ENCODE measurements around the gene SLC9C2. TPM values are rescaled to one million over a fixed set of nuclear protein-coding genes. Genes with fewer than 3 reads are reported as not detected.

The SLC9C2 gene
- total RNA-seq (2022; extraction: Qiagen RNA extraction), result not detected in 5 replicates

DNA sequence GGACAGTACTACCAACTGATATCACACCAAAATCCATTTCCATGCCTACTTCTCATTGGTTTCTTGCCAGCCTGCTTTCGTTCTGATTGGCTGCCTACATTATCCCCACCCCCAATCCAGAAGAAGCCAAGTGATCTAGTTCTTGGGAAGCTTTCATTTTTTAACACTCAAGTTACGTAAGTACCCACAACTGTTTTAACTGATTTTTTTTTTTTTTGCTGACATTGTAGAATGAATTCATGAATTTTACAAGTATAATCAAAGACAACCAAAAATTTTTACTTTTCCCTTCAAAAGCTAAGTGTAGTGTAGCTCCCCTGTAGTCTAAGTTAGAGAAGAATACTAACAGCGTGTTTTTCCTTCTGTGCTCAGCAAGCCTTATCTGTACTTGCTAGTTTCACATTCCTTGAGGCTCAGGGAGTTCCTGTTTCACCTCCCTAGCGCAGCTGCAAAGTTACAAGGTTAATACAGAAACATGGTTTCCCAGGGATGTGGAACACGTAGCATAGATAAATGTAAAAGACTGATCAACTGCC lies at the start of gene SLC9C2:
Gene SLC9C2, minus strand, starts transcription at position 17 of the 536 bp plus-strand sequence. CDS start 1,296 bp downstream, outside the sequence.

GRCh38 chr1:173635116-173635515 lies 32.2 kb upstream of the SLC9C2 start, which contains the start of gene TEX50:
TEX50 (plus strand) TSS chr1:173635338; CDS start chr1:173635522, 184 bp downstream.

DNA sequence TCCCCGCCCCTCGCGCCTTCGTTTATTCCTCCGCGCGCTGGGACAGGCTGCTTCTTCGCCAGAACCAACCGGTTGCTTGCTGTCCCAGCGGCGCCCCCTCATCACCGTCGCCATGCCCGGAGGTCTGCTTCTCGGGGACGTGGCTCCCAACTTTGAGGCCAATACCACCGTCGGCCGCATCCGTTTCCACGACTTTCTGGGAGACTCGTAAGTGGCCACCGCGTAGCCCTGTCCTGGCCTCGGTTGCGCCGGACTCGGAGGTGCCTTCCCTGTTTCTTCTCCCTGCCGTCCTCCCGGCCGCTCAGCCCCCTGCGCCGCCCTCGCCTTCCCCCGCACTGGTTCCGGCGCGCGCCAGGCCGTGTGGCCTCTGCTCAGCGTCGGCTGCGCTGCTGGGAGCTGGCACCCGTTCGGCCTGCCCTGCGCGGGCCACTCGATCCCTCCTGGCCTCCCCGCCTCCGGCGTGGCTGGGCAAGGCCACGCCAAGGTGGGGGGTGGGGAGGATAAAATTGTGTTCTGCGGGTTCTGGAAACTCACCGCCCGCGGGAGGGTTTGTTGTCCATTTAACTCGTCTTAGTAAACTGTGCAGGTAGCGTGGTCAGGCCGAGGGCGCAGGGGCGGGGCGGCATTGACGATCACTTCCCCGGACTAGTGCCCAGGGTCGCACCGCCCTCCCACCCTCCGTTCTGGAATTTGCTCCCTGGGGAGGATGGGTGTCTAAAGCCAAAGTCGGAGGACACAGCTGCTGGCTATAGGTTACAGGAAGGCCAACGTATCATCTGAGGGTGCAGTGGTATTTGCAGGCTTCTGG lies 125.4 kb downstream of the SLC9C2 start, which contains the start of gene PRDX6:
Gene PRDX6, plus strand, starts transcription at position 50 of the 808 bp plus-strand sequence. Its CDS starts 63 bp downstream, at position 113.

Other genes with a start within 250 kb of the SLC9C2 start
- gene PRDX6, start 125.7 kb downstream of the SLC9C2 start, total RNA-seq (2022; extraction: Qiagen RNA extraction), result 289 to 324 TPM (median 297 TPM) in 5 replicates
- not detected in 5 replicates for gene TEX50, start 32.3 kb upstream of the SLC9C2 start, total RNA-seq (2022; extraction: Qiagen RNA extraction)
- gene ANKRD45, start 66.8 kb upstream of the SLC9C2 start, total RNA-seq (2022; extraction: Qiagen RNA extraction), result 0.09 to 0.26 TPM (median 0.21 TPM) in 5 replicates
- gene KLHL20, start 111.9 kb upstream of the SLC9C2 start, total RNA-seq (2022; extraction: Qiagen RNA extraction), result 9.9 to 14.7 TPM (median 12.6 TPM) in 5 replicates
- gene DARS2, start 221.6 kb upstream of the SLC9C2 start, total RNA-seq (2022; extraction: Qiagen RNA extraction), result 37.7 to 48.0 TPM (median 42.3 TPM) in 5 replicates
- 11.8 to 12.7 TPM (median 12.5 TPM) in 5 replicates for gene CENPL, start 221.8 kb upstream of the SLC9C2 start, total RNA-seq (2022; extraction: Qiagen RNA extraction)

Measured in A549 treated with CORT108297 at 1 μM for 4 hours (cell line).